A549 (cell line): Measurements from ENCODE around the gene STAT2.

Experiments
- CHD2 ChIP-seq: fragments of 150-350 bp; IDR thresholded peaks from 2 replicates; pipeline ENCODE4 v1.6.1; 2014; ENCODE audit warnings: low read length; ENCODE audit not compliant: partially characterized antibody
- CTCF ChIP-seq: fragments of >200 bp; sonication (Bioruptor Twin); formaldehyde crosslinking; IDR thresholded peaks from 3 replicates; pipeline ENCODE4 v1.5.1; 2016
- GATA3 ChIP-seq: IDR thresholded peaks from 2 replicates; pipeline ENCODE4 v1.6.1; 2012; ENCODE audit warnings: borderline replicate concordance
- HMGXB4 ChIP-seq: fragments of 250-450 bp; sonication (Bioruptor Pico); IDR thresholded peaks from 2 replicates; pipeline ENCODE4 v1.5.0; 2021; ENCODE audit warnings: mild to moderate bottlenecking, moderate library complexity, borderline replicate concordance
- MAFK ChIP-seq: fragments of 450-650 bp; IDR thresholded peaks from 2 replicates; pipeline ENCODE4 v1.6.1; 2014; ENCODE audit not compliant: partially characterized antibody
- MAX ChIP-seq: IDR thresholded peaks from 2 replicates; pipeline ENCODE4 v1.6.1; 2012
- POLR2A ChIP-seq: IDR thresholded peaks from 2 replicates; pipeline ENCODE4 v1.6.1; 2012; ENCODE audit warnings: mild to moderate bottlenecking, low read length

GRCh38 chr12:56293795-56294194, 66.1 kb downstream of the STAT2 start:
- TF ChIP-seq HMGXB4 (CRISPR knock-in tag) (no peak), MAFK (no peak), POLR2A (no peak), CTCF (no peak), MAX (no peak), GATA3 (no peak), CHD2 (no peak)
